Spleen (tissue), 7 donors: ENCODE results near the gene ARHGEF1.

Experiments
- CTCF ChIP-seq, 11 experiments: fragments of 200-600 bp in 7 of 11; fragments of 450-650 bp in 4 of 11; sonication (generic) in 4 of 11; IDR thresholded peaks in 8 of 11; conservative IDR thresholded peaks in 3 of 11; 1 replicate in 7 of 11; 2 replicates in 4 of 11; pipeline versions ENCODE4 v1.4.0 to v1.8.0; 2016 to 2021; ENCODE audit warnings: antibody characterized with exemption in 11 of 11, inconsistent platforms in 4 of 11, mild to moderate bottlenecking in 1 of 11
- POLR2A ChIP-seq, 3 donors: fragments of 450-650 bp; IDR thresholded peaks; one replicate each; pipeline ENCODE4 v1.5.1; 2017; ENCODE audit warnings: antibody characterized with exemption in 3 of 3, mild to moderate bottlenecking in 1 of 3
- POLR2AphosphoS5 ChIP-seq, 3 donors: sonication (generic); formaldehyde crosslinking; IDR thresholded peaks; one replicate each; pipeline ENCODE4 v1.5.1; 2017; ENCODE audit warnings: antibody characterized with exemption in 3 of 3
- donor health status: DM: no; HTN: no; CAD: no; lungs with moderate emphysema.
- donor health status: DM: no; HTN: no; CAD: no.
- donor health status: DM: no; HTN: no; CAD: no.

DNA sequence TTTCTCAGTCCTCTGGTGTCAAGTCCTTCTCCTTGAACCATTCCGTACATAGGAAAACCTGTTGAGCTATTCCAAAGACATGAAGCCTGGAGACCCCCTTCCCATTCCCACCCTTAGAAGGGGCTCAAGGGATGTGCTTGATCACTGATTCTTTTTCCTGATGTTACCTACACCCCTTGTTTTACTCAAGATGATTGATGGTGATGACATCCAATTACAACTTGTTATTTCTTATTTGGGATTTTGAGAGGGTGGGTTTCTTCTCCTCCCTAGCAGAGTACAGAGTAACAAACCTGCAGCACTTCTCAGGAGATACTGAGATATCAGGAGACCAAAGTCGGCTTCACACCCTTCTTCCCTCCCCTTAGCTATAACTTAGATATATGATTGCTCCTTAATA lies 29.6 kb upstream of the ARHGEF1 start:
- TF ChIP-seq POLR2AphosphoS5 (IDR thresholded peaks at IDR 0.05) (no peak), POLR2A (IDR thresholded peaks at IDR 0.05) (no peak), CTCF (IDR thresholded peaks at IDR 0.05 in 8 of 11, conservative IDR thresholded peaks at IDR 0.05 in 3 of 11) (no peak)
